ENCODE results near the gene XYLT1. TPM values are rescaled to one million over a fixed set of nuclear protein-coding genes. Genes with fewer than 3 reads are reported as not detected.
"Not testable (repeated sequence)": the region's sequence is repeated elsewhere in the genome, so short reads cannot be mapped to it uniquely, and the experiment has no call there.

The XYLT1 gene
- total RNA-seq, 3 donors from 2014 or later = 1.9 to 3.1 (median 2.3) TPM

DNA sequence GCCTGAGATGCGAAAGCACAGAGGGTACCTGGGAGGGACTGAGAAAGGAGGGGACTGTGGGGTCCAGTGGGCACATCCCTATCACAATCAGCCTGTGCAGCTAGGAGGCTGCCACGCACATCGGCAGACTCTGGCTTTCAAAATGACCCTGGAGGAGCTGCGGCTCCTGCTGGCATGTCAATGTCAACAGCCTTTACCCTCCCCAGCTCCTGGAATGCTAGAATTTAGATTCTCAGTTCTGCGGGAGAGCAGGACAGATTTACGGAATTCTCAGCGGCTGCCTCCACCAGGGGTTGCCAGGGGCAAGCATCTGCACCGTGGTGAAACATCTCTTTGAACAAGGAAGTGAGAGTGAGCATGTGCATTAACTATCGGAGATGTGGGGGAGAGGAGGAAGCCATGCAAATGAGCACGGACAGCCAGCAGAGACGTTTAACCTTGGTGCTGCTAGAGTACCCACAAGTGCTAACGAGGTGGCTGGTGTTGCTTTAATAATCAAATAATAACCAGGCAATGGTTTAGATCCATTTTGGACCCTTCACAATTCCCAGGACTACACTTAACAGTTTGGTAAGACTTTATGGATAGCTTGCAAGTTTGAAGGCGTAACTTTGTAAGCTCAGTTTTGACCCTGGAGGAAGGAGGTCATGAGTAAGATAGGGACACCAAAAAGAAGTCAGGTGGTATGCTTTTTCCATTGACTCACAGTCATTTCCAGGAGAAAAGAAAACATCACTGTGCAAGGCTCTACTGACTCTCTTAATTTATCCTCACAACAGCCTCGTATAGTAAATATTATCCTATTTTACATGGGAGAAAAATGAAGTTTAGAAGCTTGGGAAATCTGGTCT lies 54.1 kb downstream of the XYLT1 start:
- Mint-ChIP-seq H3K27me3 (ENCODE audit: low read depth) (no peaks in the 10 kb centered on the region), H3K4me1 (ENCODE audit: low read depth) (peaks cover 48% of the 10 kb centered on the region)

DNA sequence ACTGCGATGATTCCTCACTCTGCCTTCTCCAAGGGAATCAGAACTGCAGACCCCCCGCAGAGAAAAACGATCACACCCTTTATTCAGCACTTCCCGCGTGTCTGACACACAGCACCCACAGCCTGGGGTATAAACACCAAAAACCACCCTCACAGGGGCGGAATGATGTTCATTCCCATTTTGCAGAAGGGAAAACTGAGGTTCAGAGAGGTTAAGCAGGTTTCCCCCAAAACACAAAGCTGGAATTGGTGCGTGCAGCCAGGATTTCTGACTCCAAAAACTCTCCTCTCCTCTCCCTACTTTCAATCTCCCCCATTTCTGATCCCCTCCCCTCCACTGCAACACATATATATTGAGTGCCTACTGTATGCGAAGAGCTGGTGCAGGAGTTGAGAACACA lies 55.8 kb downstream of the XYLT1 start:
- no peak for DNase-seq
- peaks cover 5% of the 10 kb centered on the region for H3K36me3 Mint-ChIP-seq (ENCODE audit: insufficient read depth)
- H3K4me1 Mint-ChIP-seq (ENCODE audit: low read depth) = peaks cover 50% of the 10 kb centered on the region
- peaks cover 4% of the 10 kb centered on the region for H3K9me3 Mint-ChIP-seq
- peak overlapping the region; percentile 11 for H3K4me3 Mint-ChIP-seq
- no peak for ATAC-seq
- no peaks in the 10 kb centered on the region for H3K27me3 Mint-ChIP-seq (ENCODE audit: low read depth)

More for the DNA sequence above, 54.1 kb downstream of the XYLT1 start:
- Mint-ChIP-seq H3K9me3 (peaks cover 4% of the 10 kb centered on the region), H3K36me3 (ENCODE audit: insufficient read depth) (peaks cover 5% of the 10 kb centered on the region), H3K4me3 (peak overlapping the region; percentile 80)
- ATAC-seq (peak; percentile 89 to 91), DNase-seq (peak; percentile 17)

DNA sequence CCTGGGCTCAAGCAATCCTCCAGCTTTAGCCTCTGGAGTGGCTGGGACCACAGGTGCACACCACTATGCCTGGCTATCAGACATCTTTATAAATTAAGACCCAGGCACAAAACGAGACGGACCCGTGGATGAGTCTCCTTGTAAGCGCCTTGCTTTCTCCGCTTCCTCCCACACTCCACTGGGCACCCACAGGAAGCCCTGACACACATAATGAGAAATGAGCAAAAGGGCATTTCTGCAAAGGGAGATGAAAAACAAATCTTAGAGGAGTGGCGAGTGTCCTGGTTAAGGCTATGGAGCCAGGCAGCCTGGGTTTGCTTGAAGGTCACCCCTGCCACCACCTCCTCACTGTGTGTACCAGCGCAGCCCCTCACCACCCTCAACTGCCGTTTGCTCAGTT lies 56.3 kb downstream of the XYLT1 start:
- no peaks in the 10 kb centered on the region for H3K27me3 Mint-ChIP-seq (ENCODE audit: low read depth)
- peaks cover 5% of the 10 kb centered on the region for H3K36me3 Mint-ChIP-seq (ENCODE audit: insufficient read depth)
- ATAC-seq (peak in 1 of 2 donors; percentile 29), DNase-seq (no peak)
- peaks cover 4% of the 10 kb centered on the region for H3K9me3 Mint-ChIP-seq
- H3K4me3 Mint-ChIP-seq = peak overlapping the region; percentile 62
- peaks cover 50% of the 10 kb centered on the region for H3K4me1 Mint-ChIP-seq (ENCODE audit: low read depth)

DNA sequence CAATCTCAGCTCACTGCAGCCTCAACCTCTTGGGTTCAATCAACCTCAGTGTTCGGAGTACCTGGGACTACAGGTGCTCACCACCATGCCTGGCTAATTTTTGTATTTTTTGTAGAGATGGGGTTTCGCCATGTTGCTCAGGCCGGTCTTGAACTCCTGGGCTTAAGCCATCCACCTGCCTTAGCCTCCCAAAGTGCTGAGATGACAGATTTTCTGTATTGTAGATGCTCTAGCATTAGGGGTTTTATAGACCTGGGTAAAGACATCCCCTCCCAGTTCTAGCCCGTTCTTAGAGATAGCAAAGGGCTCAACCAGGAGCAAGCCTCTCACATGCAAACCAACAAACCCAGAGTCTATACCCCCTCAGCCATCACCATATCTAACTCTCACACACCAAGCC lies 57.3 kb downstream of the XYLT1 start:
- ATAC-seq (no peak), DNase-seq (no peak)
- Mint-ChIP-seq H3K36me3 (ENCODE audit: insufficient read depth) (peaks cover 5% of the 10 kb centered on the region), H3K4me3 (no peak overlapping the region), H3K9me3 (peaks cover 4% of the 10 kb centered on the region), H3K4me1 (ENCODE audit: low read depth) (peaks cover 53% of the 10 kb centered on the region), H3K27me3 (ENCODE audit: low read depth) (no peaks in the 10 kb centered on the region)

DNA sequence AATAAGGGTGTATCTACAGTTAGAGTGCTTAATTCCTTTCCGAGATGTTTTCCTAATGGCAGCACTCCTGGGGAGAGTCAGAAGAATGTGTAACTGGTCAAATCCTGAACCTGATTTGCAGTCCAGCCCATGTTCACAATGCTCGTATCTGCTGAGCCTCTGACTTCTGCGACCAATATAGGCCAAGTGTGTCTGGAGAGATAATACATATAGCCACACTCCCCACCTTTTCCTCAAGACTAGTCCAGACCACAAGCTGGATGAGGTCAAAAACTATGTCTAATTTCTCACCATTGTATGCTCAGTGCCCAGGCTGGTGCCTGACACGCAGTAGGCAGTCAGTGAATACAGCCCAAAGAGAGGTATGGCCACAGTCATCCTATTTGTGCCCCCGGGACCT lies 58.0 kb downstream of the XYLT1 start:
- Mint-ChIP-seq H3K4me1 (ENCODE audit: low read depth) (peaks cover 51% of the 10 kb centered on the region), H3K36me3 (ENCODE audit: insufficient read depth) (peaks cover 6% of the 10 kb centered on the region), H3K27me3 (ENCODE audit: low read depth) (no peaks in the 10 kb centered on the region), H3K9me3 (peaks cover 1% of the 10 kb centered on the region), H3K4me3 (no peak overlapping the region)
- ATAC-seq (no peak), DNase-seq (no peak)

DNA sequence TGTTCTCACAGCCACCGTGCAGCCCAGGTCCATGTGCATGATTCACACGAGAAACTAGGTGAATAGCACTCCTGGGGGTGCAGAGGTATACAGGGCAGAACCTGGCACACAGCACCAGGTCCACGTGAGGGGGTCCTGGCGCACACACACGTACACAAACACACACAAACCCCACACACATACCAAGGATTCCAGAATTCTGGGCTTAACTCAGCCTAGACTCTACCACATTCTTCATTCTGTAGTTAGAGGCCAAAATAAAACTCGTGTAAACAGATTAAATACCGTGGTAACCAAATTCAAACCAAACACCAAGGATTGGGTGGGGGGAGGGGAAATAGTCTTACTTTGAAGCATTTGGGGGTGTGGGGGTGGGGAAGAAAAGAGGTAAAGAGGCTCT lies 58.5 kb downstream of the XYLT1 start:
- DNase-seq = no peak
- Mint-ChIP-seq H3K4me3 (no peak overlapping the region), H3K4me1 (ENCODE audit: low read depth) (peaks cover 45% of the 10 kb centered on the region), H3K36me3 (ENCODE audit: insufficient read depth) (peaks cover 5% of the 10 kb centered on the region), H3K9me3 (no peaks in the 10 kb centered on the region), H3K27me3 (ENCODE audit: low read depth) (no peaks in the 10 kb centered on the region)
- no peak for ATAC-seq

DNA sequence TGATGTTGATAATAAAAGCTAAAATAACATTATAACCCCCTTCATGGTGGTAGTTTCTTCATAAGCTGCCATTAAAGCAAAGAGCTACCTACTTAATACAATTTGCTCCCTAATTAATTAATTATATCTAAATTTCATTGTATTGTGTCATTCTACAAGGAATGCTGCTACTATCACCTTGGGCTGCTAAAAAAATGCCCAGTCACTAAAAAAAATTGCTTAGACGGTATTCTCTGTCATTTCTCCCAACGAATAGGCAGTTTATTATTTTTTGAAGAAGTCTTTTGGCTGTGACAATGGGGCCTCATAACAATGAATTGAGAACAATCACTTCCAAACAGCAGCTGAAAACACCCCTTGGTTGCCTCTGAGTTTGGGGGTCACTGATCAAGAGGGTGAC lies 59.5 kb downstream of the XYLT1 start:
- Mint-ChIP-seq H3K4me1 (ENCODE audit: low read depth) (peaks cover 37% of the 10 kb centered on the region), H3K4me3 (no peak overlapping the region), H3K27me3 (ENCODE audit: low read depth) (no peaks in the 10 kb centered on the region), H3K9me3 (no peaks in the 10 kb centered on the region), H3K36me3 (ENCODE audit: insufficient read depth) (peaks cover 5% of the 10 kb centered on the region)
- ATAC-seq (no peak), DNase-seq (no peak)

DNA sequence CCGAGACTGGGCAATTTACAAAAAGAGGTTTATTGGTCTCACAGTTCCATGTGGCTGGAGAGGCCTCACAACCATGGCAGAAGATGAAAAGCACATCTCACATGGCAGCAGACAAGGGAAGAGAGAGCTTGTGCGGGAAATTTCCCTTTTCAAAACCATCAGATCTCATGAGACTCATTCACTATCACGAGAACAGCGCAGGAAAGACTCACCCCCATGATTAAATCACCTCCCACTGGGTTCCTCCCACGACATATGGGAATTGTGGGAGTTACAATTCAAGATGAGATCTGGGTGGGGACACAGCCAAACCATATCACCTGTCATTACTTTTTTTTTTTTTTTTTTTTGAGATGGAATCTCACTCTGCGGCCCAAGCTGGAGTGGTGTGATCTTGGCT lies 60.4 kb downstream of the XYLT1 start:
- H3K36me3 Mint-ChIP-seq (ENCODE audit: insufficient read depth); H3K9me3 Mint-ChIP-seq; H3K27me3 Mint-ChIP-seq (ENCODE audit: low read depth); ATAC-seq; H3K4me3 Mint-ChIP-seq; DNase-seq: not testable (repeated sequence)
- peaks cover 30% of the 10 kb centered on the region for H3K4me1 Mint-ChIP-seq (ENCODE audit: low read depth)

DNA sequence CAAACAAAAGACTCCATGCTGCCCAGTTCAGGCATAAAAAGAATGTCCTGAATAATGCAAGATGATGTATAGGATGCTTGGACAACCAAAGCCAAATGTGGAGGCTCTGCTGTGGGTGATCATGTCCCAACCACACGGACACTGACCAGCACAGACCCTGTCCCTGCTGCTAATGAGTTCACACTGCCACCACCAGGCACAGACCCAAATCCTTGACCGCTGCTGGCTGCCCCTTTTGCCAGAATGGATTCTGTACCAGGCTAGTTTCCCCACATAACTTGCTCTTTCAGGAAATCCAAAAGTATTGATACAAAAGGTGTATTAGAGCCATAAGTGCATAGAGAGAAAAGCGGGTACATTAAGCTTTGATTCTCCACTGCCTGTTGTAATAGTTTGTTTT lies 60.9 kb downstream of the XYLT1 start:
- Mint-ChIP-seq H3K27me3 (ENCODE audit: low read depth) (no peaks in the 10 kb centered on the region), H3K4me1 (ENCODE audit: low read depth) (peaks cover 29% of the 10 kb centered on the region), H3K9me3 (no peaks in the 10 kb centered on the region), H3K36me3 (ENCODE audit: insufficient read depth) (peaks cover 5% of the 10 kb centered on the region), H3K4me3 (no peak overlapping the region)
- ATAC-seq (no peak), DNase-seq (no peak)

DNA sequence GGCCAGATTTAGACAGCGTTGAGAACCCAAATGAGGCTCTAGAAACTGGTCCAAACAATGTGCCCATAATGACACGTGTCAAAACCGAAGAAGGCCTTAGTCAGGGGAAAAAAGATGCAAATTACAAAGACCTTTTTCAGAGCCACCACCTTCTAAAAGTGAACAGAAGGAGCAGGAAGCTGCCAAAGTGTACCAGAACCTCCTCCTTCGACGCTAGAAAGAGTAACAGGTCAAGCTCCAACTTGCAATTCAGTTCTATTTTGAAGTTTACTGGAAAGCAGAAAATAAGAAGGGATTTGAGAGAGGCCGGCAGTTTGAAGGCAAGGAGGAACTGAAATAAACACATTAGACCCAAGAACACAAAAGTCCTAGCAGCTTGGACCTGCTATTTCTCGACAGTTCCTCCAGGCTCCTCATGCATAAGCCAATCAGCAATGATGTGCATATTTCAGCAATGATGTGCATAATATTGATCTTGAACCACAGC lies 61.8 kb downstream of the XYLT1 start:
- ATAC-seq = no peak
- Mint-ChIP-seq H3K4me3 (no peak overlapping the region), H3K4me1 (ENCODE audit: low read depth) (peaks cover 20% of the 10 kb centered on the region), H3K9me3 (no peaks in the 10 kb centered on the region), H3K36me3 (ENCODE audit: insufficient read depth) (peaks cover 5% of the 10 kb centered on the region), H3K27me3 (ENCODE audit: low read depth) (no peaks in the 10 kb centered on the region)
- no peak for DNase-seq

DNA sequence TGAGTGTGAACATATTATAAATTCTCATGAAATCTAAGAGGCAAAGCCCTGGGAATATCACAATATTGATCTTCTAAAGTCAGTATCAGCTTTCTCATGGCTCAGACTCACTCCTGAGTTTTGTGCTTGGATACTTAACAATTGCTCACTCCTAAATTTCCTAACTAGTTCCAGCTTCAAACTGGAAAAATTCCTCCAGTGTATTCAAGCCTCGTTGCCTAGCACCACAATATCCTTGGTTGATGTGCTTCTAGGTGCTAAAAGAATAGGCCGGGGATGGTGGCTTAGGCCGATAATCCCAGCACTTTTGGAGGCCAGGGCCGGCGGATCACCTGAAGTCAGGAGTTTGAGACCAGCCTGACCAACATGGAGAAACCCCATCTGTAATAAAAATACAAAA lies 62.5 kb downstream of the XYLT1 start:
- Mint-ChIP-seq H3K36me3 (ENCODE audit: insufficient read depth) (peaks cover 5% of the 10 kb centered on the region), H3K9me3 (no peaks in the 10 kb centered on the region), H3K27me3 (ENCODE audit: low read depth) (no peaks in the 10 kb centered on the region), H3K4me1 (ENCODE audit: low read depth) (peaks cover 18% of the 10 kb centered on the region), H3K4me3 (no peak overlapping the region)
- ATAC-seq (no peak), DNase-seq (no peak)

DNA sequence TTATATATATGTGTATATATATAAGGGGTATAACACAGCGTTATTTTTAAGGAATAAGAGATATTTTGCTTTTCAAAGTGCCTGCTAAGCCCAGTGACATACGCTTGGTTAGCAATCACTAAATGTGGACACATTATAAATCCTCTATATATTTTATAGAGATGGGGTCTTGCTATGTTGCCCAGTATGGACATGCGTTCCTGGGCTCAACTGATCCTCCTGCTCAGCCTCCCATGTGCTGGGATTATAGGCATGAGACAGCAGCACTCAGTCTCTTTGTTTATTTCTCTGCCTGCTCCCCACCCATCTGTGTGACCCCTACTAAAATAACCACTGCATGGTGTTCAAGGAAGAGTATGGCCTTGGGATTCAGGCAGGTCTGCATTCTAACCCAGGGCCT lies 63.4 kb downstream of the XYLT1 start:
- H3K4me3 Mint-ChIP-seq = no peak overlapping the region
- no peaks in the 10 kb centered on the region for H3K9me3 Mint-ChIP-seq
- DNase-seq (no peak), ATAC-seq (no peak)
- H3K36me3 Mint-ChIP-seq (ENCODE audit: insufficient read depth) = peaks cover 5% of the 10 kb centered on the region
- no peaks in the 10 kb centered on the region for H3K27me3 Mint-ChIP-seq (ENCODE audit: low read depth)
- peaks cover 19% of the 10 kb centered on the region for H3K4me1 Mint-ChIP-seq (ENCODE audit: low read depth)

DNA sequence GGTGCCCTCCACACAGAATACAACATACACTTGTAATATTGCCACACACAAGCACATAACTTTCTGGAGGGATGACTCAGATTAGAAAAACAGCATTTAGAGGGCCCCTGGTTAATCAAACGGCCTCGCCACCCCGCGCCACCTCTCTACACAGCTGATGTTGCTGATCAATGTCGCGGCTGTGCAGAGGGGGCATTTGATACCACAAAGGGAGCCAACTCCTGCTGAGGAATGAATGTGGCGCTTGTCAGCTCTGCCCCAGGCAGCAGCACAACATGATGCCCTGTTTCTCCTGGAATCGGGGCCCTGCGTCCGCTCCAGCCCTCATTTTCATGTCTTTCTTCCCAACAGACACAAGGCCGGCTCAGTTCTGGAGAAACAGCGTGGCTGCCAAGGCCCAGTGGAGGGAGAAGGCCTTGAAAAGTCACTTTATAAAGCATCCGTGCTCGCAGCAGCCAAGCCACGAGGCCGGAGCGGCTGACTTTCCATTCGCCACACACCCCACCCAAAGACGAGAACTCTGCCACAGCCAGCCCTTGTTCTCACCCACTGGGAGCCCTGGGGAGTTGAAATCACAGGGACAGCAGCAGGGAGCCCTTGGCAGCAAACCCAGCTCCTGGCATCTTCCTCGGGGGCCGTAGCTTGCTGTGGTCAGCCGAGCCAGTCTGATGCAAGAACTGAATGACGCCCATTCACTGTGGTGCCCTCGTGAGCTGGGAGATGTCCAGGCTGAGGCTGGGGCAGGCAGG lies 65.6 kb downstream of the XYLT1 start:
- ATAC-seq (no peak), DNase-seq (no peak)
- Mint-ChIP-seq H3K9me3 (no peaks in the 10 kb centered on the region), H3K4me3 (no peak overlapping the region), H3K36me3 (ENCODE audit: insufficient read depth) (peaks cover 5% of the 10 kb centered on the region), H3K4me1 (ENCODE audit: low read depth) (peaks cover 22% of the 10 kb centered on the region), H3K27me3 (ENCODE audit: low read depth) (no peaks in the 10 kb centered on the region)

DNA sequence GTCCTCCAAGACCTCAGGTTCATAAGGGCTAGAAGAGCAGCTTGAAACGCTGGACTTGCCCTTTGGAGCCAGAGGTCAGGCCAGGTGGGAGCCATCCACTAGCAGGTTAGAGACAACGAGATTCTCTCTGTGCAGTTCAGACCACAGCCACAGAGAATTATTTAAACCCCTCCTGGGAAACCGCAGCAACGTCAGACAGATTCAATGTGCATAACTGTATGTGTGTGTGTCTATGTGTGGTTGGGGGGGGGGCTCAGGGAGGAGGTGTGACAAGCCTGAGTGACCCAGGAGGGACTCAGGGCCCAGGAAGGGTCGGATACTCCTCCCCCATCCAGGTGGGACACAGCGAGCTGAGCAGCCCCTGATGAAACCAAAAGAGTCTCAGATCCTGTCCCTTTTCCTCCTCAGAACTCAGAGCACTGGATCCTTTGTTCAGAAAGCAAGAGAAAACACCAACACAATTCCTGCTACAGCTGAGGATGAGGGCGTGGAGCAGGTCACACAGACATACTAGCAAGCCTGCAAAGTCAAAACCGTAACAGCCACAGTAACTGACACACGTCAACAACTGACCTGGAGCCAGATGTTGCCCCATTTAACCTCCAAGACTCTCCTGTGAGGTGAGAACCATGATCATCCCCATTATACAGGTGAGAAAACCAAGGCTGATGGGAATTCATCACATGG lies 66.8 kb downstream of the XYLT1 start:
- Mint-ChIP-seq H3K4me3 (no peak overlapping the region), H3K36me3 (ENCODE audit: insufficient read depth) (peaks cover 5% of the 10 kb centered on the region), H3K4me1 (ENCODE audit: low read depth) (peaks cover 18% of the 10 kb centered on the region), H3K9me3 (no peaks in the 10 kb centered on the region), H3K27me3 (ENCODE audit: low read depth) (no peaks in the 10 kb centered on the region)
- ATAC-seq = no peak
- no peak for DNase-seq

Measured in activated T-cell treated with anti-CD3 and anti-CD28 coated beads, Interleukin-2, amount 50 U/mL, for 4 hours (primary cell).